Activated CD8-positive, alpha-beta memory T cell treated with anti-CD3 and anti-CD28 coated beads, Interleukin-2, amount 50 U/mL, for 48 hours (primary cell): ENCODE measurements around the gene PHACTR1.

Experiments used
- DNase-seq: peaks from one replicate; pipeline ENCODE4 v3.0.0-alpha.2; 2020

Gene PHACTR1

DNA sequence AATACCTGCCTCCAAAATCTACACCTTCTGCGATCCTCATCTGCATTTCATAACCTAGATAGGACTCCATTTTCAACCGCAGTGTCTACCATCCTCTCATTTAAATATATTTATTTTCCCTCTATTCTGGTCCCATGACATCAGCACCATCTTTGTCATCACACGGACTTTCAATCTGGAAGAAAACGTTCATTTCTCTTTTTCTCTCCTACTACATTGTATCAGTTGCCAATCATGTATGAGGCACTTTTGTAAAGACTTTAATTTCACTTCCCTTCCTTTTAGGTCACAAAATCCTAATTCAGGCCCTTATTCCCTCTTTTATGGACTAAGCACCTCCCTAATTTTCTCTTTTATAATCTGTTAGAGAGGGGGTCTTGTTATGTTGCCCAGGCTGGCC lies 89.6 kb downstream of the PHACTR1 start:
- DNase-seq, result no peak

DNA sequence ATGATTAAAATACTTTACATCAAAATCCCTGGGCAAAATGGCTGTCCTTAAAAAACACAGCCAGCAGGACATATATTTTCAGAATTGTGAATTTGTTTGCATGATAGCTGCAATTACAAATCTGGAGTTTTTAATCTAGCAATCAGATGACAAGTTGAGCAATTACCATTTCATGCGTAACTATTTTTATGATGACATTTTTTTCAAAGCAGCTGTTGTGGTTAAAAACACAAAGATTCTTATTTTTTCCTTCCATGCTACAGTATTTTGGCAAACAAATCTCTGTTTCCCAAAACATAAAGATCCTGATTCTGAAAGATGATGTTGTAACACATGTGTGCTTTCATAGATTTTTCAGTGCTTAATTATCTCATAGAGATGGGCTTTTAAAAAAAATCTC lies 90.2 kb downstream of the PHACTR1 start:
- no peak for DNase-seq

DNA sequence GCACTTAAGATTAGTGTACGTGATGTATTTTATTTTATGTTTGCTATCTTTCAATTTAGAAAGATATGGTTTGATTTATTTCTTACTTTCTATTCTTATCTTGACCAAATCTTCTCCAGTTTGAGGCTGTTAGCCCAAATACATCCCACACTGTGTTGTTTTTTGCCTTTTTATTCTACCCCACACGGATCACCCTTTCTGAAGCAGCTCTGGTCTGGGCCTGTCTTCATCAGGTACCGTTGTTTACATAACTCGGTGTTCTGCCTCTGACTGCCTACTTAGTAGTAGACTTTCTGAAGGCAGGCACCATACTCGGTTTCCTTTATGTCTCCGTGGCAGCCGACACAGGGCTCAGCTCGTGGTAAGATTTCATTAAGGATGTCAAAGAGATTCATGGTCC lies 95.0 kb downstream of the PHACTR1 start:
- no peak for DNase-seq

DNA sequence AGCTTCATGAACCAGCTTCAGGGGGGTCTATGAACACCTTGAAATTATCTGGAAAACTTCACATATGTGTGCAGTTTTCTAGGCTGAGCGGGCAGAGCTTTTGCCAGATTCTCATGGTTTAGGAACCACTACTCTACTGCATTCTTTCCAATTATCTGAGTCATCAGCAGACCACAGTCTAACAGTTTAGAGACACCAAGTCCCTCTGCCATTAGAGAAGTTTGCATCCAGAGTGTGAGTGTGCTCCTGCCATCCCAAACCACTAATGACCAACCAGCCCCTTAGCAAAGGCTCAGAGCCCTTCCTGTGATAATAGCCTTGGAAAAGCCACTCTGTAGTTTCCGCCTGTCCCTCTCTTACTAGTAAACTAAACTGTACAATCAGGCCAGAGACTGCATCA lies 96.8 kb downstream of the PHACTR1 start:
- DNase-seq, result no peak

DNA sequence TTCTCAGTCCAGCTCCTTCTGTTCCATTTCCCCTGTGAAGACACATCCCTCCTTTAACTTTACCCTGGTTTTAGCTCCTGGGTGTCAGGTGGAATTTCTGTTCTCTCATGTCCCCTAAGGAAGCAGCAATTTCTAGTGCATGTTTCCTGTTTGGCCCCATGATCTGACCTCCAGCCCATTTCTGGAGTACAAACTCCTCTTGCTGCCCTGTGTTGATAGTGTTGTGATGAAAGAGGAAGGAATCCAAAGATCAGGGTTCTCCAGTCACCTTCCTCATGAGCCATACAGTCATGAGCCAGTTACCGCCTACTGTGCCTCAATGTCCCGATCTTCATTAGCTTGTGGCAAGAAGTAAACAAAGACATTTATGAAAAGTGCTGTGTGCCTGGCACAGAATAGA lies 97.4 kb downstream of the PHACTR1 start:
- no peak for DNase-seq

DNA sequence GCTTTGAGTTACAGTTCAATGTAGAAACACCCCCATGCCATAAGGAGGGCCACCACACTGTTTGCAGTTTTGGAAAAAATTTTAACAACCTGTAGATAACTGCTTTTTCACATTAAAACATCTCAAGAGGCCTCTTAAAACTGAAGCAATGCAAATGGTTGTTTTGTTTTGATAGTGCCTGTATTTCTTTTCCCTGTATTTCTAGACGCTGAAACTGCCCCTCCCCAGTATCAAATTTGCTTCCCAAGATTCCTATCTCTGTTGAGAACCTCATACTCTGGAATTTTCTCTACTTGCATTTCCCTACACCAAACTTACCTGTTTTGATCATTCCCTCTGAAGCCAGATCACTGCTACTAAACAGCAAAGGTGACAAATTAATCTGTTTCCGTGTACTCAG lies 98.5 kb downstream of the PHACTR1 start:
- no peak for DNase-seq

DNA sequence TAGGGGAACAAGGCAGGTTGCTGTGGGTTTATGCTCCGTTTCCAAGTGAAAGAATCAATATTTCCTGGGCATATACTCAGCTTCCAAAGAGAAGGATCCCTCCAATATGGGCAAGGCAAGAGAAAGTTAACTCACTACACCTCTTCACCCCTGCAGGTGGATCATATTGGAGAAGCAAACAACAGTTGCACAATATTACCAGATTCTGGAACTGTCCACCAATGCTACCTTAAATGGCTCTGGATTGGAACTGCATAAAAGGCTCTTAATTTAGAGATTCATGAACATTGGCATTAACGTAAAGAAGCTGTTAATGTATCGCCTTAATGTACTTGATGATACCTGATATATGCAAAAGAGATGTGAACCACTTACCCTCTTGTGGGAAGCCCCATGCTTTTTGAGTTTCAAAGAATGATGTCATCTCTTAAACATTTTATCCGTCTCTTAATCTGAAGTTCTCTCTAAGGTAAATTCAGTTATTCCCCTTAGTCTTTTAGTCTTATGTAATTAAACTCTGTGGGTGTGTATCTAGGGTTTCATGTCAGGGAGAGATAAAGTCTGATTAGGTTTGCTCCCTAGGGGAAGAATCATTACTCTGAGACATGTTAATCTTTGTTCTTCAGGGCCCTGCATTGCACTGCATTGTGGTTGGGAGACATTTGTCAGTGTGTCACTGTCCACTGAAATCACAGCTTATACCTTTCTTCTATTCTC lies 99.5 kb downstream of the PHACTR1 start:
- DNase-seq, result no peak

DNA sequence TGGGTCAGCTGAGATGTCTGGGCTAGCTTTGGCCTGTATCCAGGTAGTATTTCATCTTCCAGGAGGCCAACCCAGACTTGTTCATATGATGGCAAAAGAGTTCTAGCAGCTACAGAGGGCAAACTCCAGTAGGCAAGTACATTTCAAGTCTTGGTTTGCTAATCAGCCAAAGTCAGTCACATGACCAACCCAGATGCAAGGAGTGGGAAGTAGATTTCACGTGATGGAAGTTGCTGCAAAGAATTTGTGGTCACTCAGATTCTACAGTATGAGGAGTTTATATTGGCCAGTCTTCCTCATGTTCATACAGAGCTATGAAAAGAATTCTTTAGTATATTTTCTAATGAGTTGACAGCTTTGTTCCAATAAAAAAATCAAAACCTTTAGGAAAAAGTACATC lies 101.8 kb downstream of the PHACTR1 start:
- DNase-seq, result no peak

DNA sequence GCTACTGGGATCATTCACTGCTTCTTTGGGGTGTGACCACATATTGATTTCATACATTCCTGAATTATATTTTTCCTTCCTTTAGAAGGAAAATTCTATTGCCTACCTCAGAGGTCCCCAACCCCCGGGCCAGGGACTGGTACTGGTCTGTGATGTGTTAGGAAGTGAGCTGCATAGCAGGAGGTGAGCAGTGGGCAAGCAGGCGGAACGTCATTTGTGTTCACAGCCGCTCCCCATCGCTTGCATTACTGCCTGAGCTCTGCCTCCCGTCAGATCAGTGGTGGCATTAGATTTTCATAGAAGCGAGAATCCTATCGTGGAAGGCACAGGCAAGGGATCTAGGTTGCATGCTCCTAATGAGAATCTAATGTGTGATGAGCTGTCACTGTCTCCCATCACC lies 107.3 kb downstream of the PHACTR1 start:
- DNase-seq, result no peak

DNA sequence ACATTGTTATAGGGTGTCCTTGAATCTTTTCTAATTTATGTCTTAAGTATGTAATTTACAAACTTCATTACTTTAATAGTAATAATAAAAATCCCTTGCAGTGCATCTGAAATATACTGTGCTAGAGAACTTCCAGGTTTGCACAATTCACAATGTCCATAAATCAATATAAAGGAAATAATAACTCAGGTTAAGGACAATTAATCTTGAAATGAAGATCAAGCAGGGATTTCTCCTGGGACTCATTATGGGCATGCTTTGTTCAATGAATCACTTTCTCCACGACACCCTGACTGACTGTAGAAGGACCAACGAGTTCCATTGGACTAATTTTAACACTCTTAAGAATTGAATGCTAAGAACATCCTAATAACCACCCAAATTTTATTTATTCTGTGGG lies 110.0 kb downstream of the PHACTR1 start:
- DNase-seq, result no peak

DNA sequence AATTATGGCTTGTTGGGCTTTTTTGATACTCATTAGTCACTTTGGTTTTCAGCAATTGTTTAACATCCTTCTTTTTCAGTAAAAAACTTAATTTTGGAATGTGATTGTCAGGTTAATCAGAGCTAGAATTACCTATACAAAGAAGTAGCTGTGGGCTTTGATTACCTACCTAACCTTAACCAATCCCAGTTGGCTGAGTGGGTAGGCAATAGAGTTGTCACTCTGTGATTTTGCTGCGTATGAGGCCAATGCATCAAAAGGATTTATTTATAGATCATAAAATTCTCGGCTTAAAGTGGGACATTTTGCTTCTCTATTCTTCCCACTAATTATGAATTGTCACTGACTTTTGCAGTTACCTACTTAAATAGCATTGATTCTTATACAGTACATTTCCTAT lies 111.4 kb downstream of the PHACTR1 start:
- no peak for DNase-seq

DNA sequence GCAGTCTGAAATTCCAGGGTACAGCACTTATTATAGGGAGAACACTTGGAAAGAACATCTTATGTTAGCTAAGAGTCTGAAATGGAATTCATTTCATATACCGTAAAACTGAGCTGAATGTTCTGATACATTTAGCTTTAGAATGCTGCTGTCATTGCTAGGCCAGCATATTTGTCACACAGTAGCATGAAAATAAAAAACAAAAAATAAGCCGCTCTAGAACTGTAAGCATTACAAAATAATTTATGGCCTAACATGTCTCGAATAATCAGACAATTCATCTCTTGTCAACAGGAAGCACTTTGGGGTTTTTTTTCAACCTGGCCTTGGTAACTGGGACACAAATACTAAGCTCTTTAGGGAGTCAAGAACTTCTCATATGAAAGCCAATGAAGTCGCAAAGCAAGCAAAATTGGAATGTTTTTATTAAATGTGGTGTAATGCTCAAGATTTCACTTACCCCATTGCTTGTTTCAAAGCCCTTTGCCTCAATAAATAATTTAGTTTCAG lies 115.7 kb downstream of the PHACTR1 start:
- DNase-seq, result no peak

DNA sequence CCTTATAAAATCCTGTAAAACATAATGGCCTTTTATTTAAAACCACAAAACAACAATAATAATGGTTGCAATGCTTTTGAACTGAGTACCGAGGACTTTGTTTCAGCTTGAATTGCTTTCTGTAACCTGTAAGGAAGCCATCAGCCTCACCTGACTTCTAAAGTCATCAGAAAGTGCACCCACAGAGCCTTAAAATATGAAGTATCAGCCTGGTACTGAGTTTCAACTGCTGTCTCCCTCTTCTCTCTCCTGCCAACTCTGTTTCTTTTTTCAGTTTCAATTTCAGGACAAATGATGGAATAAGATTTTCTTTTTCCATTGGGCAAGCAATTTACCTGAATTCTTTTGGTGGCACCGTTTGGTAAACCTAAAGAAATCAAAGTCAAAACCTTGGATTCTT lies 119.4 kb downstream of the PHACTR1 start:
- DNase-seq, result no peak

DNA sequence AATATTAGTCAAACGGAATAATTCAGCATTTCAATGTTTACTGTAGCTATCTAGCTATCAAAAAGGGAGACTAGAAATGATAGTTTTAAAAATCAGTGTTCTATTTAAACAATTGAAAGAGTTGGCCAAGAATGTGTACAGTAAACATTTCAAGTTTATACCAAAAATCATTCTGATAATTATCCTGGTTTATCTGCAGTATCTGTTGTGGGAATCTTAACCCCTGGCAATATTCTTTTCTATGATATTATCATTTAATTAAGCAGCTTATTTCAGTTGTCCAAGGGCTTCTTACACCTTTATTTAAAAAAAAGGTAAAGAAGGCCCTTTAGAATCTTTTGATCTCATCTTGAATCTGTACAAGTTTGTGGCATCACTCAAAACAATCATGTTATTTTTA lies 125.1 kb downstream of the PHACTR1 start:
- no peak for DNase-seq

DNA sequence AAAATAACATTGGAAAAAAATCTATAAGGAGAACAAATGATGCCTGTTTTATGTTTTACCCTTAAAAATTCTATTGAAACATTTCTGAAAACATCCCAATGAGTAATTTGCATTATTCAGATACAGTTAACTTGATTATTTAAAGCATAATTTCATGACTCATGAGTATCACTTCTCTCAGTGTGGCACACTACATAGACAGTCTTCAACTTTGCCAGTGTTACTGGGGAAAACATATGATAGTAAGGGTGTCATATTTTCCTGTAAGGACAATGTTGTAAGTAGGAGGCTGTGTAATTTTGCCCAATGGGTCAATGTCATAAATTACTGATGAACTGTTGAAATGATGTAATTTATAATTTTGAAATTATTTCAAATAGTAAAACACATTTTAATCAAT lies 125.5 kb downstream of the PHACTR1 start:
- DNase-seq, result no peak

DNA sequence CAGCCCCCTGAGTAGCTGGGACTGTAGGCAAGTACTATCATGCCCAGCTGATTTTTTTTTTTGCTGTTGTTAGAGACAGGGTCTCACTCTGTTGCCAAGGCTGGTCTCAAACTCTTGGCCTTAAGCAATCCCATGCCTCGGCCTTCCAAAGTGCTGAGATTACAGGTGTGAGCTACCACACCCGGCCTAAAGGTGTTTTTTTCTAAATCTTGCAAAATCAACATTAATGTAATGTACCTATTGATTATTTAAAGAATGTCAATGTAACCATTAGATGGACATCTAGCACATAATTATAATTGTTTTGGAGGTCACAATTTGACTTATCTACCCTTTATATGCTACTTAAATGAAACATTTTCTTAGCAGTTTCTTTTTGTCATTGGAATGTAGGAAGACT lies 126.1 kb downstream of the PHACTR1 start:
- DNase-seq, result no peak

DNA sequence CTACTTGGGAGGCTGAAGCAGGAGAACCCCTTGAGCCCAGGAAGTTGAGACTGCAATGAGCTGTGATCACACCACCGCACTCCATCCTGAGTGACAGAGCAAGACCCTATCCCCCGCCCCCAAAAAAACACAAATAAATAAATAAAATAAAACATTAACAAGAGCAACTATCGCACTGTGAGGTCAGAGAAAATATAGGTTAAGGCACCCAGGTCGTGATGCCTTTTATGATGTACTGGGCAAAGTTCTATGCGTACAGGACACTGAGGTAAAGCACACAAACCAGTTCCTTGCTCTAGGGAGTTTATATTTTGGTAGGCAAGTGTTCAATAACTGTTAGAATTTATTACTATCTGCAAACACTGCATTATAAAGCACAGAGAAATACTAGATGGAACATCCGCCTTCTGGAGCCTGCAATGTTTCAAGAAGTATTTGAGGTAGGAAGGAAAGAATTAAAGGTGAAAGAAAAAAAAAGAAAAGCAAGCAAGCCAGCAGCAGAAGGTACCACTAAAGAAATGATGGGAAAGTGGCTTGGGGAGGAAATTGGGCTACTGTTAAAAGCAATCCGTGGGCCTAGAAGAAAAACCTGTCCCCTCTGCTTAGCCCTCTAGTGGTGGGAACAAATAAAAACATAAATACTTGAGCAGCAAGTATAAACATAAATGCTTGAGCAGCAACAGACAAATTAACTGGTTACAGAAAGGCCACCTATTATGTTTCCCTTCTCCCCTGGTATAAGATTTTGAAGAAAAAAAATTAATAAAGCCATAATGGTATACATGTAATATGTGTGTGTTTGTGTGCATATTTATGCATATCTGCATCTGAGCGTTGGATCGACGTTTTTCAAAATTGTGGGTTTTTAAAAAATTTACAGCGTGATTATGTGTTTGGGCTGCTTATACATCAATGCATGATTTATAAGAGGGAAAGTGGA lies 128.0 kb downstream of the PHACTR1 start:
- DNase-seq, result no peak

DNA sequence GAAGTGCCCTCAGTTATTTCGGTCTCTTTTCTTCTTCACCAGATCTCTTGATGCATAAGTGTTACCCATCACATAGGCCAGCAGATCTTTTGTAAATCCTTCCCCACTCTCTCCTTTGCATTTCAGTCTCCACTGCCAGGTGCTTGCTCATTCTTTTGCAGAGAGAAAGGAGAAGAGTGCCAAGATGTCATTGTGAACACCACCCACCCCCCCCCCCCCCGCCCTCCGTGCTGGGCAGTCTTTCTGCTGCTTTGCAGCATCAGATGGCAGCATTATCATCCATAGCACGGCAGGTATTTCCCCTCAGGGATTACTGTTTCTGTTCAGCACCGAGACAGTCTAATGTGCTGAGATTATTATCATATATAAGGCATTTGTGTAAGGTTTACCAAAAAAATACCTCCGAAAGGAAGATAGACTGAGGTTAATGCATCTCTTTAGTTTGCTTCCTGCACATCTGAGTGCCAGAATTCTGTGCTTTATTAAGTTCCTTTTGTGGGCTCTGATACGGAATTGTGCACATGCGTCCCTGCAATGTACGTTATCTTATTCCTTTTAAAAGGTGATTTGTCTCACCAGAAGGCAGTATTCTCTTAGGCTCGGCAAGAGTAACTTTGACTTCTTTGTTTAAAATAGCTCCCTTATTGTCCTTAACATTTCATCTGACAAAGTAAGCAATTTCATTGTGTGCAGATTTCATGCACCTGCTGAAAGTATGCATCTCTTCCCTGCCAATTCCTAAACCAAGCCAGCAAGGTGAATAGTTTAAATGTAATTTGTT lies 128.8 kb downstream of the PHACTR1 start:
- no peak for DNase-seq

DNA sequence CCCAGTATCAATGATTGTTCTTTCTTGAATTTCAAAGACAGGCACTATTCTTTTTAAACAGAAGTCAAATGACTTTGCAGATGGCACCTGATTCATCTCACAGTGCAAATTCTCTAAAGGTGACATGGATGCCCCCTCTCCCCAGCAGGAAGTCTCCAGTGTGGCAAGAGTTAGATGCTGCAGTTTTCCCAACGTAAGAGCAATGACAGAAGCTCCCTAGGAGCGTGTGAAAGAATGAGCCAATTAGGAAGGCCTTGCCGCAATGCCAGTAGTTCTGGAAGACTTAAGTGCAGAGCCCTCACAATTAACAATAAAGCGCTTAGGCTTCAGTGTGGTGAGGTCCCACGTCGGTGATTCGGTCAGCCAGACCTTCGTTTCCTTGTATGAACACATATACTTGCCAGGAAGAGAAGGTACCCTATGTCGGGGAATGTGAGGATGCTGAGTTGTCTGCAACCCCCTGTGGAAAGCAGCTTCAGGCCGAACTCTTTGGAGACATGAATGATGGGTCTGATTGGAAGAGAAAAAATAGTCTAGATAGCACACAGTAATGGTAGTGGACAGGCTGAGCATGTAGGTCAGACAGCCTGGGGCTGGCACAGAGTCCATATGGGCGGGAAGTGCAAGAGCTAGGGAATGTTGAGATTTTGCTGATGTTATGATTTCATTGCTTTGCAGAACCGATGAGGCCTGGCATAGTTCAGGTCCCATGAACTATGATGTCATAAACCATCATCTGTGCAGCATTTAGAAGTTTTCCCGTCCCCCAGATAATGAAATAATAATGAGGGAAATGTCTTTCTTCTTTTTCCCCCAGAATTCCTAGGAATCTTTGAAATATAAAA lies 132.6 kb downstream of the PHACTR1 start:
- no peak for DNase-seq

DNA sequence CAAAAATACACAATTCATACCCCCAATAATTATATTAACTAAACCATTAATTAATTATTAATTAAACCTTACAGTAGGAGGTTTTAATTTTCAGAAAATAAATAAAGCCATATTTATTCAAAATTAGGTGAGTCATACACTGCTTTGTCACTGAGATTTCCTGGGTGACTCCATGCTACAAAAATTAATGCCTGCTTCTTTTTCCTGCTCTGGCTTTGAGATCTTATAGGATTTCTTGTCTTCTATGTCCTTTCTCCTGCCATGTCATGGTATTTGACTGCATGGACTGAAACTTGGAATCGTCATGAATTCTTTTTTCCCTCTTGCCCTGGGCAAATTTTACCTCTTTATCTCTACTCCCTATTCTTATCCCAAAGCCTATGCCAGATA lies 133.2 kb downstream of the PHACTR1 start:
- DNase-seq, result no peak

DNA sequence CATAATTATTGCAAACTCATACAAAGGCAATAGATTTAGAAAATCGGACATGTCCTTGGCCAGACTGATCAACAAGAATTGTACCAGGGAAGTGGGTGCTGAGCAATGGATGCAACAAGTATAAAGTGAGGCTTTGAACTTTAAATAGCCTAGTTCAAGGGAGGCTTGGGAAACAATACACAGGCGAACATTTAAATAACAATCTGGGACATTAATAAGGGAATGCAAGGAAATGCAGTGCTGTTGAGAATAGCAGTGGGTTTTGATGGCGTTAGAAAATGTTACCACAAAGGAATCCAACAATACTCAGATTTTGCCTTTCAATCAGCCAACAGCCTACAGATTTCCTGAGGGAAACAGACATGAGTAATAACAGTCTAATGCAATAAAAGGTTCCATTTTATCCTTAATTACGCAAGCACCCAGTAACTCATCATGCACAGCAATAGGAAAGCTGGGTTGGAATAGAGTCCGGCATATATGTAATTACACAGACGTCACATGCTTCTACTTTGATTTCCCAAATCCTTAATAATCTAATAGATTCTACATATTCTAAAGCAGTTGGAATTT lies 134.6 kb downstream of the PHACTR1 start:
- DNase-seq, result no peak

DNA sequence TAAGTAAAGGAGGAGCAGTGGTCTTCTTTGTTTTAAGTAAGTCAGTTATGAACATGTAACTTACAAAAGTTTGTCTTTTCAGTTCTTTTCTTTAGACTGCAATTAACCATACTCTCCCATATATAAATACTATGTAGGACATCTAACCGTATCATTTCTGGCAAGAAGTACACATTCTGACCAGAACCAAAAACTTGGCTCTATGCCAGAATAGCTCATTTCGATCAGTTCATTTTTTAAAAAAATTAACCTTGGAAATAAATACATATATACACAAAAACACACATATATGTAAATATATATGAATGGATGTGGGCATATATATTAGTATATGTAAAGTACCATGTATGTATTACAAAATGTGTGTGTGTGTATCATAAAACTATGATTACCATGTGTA lies 145.0 kb downstream of the PHACTR1 start:
- DNase-seq, result no peak
